ENCODE results near the gene SLC25A11.

Gene SLC25A11

GRCh38 chr17:4939796-4940554 is at the start of gene SLC25A11, which contains the start of gene RNF167:
TSS of gene SLC25A11 (minus strand) at chr17:4940046. CDS start at chr17:4939910, 136 bp downstream.
TSS of gene RNF167 (plus strand) at chr17:4940268. CDS start at chr17:4940910, 642 bp downstream.
- DNase-seq = peak; percentile 98

DNA sequence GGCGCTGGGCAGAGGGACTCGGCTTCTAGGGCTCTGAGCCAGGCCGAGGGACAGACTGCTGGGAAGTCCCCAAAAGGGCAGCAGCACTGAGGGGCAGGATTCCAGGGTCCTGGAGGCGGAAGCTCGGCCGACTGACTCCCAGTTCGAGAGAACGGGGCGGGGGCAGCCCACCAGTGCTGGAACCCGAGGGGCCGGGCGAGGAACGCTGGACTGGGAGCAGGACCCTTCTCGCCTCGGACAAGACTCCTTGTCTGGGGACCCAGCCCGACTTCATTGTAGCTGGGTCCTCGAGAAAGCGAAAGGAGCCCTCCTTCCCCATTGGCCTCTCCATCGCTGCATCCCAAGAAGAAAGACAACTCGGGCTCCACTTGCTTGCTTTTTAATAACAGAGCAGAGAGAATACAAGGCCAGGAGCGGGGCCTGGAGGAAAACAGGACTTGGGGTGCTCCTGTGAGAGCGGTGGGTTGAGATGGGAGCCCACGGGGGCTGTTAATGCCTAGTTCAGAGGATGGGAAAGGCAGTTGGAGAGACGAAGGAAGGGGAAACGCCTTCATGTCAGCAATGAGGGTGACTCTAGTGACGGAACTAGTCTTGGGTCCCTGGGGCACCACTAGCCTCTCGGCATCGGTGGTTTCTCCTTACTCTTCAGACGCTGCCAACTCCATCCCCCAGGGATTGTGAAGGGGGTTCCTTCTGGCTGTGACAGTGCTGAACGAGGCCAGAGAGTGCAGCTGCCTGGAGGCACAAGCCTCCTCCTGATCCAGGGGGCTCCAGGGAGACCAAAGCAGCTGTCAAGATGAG is 48.1 kb upstream of the SLC25A11 start:
- peak; percentile 62 for DNase-seq

GRCh38 chr17:4986951-4987766 is 47.3 kb upstream of the SLC25A11 start, which contains the start of gene CAMTA2:
TSS of gene CAMTA2 (minus strand) at chr17:4987675. CDS start at chr17:4986222, 1,453 bp downstream.
- peak; percentile 76 for DNase-seq

GRCh38 chr17:4986403-4986802 is 46.6 kb upstream of the SLC25A11 start:
- no peak for DNase-seq

DNA sequence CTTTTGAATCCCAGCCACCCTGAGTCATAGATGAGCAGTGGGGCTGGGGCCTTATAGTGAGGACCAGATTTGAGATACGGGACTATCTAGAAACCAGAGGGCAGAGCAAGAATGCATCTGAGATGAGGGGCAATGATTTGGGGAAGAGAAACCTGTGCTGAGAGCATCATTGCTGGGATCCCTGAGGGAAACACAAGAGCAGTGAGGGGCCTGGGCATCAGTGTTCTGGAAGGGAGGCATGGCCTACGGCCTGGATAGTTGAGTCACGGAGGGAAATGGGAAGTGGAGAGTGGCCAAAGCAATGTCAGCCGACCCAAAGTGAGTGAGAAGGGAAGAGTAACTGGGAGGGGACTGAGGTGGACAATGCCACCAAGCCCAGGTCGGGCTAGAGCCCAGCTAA is 42.5 kb upstream of the SLC25A11 start:
- no peak for DNase-seq

DNA sequence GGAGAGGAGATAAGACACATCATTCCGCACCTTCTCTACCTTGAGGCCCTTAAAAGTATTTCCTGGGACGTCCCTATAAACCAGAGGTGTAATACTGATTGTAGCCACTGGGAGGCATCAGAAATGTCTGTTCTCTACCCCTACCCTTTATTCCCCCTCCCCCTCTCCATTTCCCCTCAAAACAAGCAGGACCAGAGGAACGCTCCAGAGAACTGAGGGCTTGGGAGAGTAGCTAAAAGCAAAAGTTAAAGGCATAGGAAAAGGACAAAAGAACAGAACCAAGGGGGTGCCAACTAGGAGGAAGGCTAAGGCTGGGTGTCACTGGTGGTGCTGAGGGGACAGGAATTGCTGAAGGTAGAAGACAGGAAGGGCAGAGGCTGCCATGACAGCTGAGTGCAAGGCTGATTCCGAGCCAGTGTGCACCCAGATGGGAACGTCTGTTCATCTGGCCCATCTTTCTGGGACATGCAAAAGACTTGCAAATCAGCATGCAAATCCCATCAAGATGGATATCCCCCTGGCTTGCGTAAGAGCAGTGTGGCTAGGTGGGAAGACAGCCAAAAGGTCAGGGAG is 40.9 kb upstream of the SLC25A11 start:
- peak; percentile 56 for DNase-seq

- no peak for DNase-seq
Observed at GRCh38 chr17:4978726-4979125, 38.9 kb upstream of the SLC25A11 start.

GRCh38 chr17:4974115-4974670 is 34.3 kb upstream of the SLC25A11 start:
- DNase-seq = no peak

DNA sequence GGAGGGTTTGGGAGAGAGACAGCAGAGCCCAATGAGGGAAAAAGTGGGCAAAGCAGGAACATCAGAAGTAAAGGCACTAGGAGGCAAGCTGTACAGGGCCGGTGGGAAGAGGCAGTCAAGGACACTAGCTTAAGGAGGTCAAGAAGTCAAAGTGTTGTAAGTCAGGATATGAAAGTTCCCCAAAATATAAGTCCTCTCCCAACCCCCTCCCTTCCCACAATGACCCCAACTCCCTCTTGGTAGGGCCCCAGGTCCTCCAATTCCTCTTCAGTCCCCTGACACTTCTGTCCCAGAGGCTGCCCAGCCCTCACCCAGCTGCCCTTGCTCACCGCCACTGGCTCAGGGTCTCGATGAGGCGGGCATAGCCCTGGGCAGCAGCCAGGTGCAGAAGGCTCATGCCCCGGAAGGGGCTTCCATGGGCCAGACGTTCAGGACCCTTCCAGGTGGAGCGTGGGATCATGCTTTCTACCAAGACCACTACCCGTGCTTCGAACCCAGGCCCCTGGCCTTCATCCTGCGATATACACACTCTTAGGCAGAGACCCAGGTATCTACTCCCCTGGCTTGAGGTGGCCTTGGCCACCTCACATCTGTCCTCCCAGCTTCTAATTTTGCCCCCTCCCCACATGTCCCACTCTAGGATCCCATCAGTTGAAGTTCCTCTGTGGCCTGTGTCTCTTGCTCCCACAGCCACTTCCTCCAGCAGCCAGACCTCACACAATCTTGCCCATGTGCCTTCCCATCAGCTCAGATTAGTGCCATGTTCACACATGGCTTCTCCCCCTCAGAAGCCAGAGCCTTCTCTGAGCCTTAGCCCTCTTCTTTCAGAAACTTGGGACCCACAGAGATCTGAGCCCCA is 33.6 kb upstream of the SLC25A11 start:
- DNase-seq = no peak

GRCh38 chr17:4972752-4973151 is 32.9 kb upstream of the SLC25A11 start:
- no peak for DNase-seq

- DNase-seq = no peak
Observed at GRCh38 chr17:4972322-4972721, 32.5 kb upstream of the SLC25A11 start.

DNA sequence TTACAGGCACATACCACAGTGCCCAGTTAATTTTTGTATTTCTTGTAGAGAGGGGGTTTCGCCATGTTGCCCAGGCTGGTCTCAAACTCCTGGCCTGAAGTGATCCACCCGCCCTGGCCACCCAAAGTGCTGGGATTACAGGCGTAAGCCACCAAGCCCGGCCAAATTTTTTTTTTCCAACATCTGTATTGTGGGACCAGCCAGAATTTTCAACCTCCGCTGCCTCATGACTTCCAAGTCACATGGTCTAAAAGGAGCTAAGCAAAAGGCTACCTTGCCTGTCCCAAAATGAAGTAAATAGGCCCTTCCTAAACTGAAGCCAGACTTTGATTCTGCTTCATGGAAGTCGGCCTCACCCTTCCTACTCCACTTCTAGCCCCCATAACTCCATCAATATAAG is 32.0 kb upstream of the SLC25A11 start:
- DNase-seq = no peak

DNA sequence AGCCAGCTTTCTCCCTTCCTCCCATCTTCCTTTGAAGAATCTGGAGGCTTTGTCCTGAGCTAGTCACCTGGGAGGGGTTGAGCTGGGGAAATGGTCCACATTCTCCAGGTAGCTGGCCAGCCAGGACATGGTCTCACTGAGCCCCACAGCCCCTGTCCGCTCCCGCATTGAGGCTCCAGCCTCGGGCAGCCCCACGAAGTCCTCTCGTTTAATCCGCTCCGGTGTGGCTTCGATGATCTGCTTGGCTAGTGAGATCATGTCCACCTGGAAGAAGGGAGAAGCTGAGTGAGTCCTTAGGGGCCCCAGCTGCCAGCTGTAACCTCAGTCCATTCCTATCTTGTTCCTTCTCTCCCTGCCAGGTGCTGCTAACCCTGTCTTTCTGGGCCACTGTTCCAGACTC is 30.4 kb upstream of the SLC25A11 start:
- DNase-seq = no peak

DNA sequence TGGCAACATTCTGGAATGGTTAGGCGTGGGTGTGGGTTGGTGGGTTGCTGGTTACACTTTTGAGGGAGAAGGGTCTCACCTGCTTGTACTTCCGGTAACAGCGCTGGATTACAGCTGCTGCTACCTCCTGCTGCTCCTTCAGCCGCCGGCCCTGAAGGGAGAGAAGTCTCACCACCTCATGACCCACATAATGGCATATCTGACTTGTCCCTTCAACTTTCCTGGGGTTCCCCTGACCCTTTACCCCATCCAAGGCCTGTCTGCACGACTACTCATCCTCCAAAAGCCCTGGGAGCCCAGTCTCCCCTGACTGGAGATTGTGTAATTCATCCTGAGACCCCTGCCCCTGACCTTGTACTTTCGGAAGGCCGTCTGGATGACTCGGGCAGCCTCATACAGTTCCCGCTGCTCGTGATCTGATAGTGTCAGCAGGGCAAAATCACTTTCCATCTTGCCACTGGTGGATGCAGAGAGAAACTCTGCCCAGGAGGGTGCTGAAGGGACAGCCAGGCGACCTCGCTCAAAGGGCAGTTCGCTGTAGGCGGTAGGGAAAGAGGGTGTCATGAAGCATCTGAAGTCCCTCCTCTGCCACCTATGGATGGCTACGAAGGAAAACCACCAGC is 29.8 kb upstream of the SLC25A11 start:
- DNase-seq = no peak

GRCh38 chr17:4969047-4969550 is 29.3 kb upstream of the SLC25A11 start:
- DNase-seq = no peak

DNA sequence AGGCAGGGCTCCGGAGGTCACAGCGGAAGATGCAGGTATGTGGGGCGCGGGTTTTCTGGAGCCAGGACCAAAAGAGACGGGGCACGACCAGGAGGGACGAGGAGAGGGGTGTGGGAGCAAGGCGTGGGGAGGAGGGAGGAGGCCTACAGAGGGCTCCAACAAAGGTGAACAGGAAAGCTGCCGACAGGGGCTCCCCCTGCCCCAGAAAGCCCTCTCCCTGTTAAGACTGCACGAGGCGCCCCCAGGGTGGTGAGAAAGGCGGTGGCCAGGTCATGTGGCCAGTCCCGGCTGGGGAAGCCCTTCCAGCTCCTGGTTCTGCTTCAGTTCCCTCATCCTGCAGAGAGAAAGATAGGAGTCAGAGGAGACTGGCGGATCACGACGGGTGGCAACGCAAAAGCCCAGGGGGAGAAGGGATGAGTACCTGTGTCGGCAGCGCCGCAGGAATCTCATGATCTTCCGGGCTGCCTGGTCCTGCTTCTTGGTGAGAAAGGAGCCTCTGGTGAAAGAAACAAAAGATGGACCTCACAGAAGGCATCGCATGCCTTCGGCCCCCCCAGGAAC is 28.7 kb upstream of the SLC25A11 start:
- DNase-seq = no peak

DNA sequence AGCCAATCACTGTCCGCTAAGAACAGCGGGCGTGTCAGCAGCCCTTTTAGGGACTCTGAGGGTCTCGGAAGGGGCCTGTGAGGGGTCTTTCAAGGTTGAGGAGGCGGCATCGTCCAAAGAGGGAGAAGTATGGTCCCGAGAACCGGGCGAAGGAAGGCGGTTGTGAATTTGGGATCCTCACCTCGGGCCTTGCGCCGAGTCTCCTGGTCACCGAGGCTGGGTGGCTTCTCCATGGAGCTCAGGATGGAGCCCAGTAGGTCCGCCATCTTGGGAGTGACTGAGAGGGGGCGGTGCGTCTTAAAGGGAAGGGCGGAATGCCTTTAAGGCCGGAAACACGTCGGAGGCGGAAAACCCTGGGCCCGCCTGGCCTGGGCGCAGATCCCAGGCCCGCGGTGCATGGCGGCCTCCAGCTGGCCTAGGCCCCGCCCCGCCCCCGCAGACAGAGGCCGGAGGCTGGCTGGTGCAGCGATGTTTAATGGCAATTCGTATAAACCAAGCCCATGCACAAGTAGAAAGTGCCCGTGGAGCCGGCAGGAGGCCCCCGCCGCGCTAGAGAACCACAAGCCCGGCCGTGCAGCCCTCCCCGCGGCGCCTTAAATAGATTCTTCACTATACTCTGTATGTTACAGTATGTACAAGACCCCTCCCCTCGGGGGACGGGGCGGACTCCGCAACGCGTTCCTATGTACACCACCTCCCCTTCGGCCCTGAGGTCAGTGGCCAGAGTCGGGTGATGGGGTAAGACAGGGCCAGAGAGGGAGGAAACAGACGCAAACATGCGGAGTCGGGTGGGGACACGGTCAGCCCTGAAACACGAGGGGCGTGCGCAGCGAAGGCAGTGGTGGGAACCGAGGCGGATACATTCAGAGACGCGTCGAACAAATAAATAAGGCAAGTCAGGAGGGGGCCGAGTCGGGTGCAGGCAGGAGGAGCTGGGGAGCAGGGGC is 28.0 kb upstream of the SLC25A11 start, which contains the start of gene SPAG7:
Gene SPAG7 (minus strand): TSS at position 279 of the 947 bp plus-strand sequence. CDS start 13 bp downstream, at position 266.
- DNase-seq = peak; percentile 91

DNA sequence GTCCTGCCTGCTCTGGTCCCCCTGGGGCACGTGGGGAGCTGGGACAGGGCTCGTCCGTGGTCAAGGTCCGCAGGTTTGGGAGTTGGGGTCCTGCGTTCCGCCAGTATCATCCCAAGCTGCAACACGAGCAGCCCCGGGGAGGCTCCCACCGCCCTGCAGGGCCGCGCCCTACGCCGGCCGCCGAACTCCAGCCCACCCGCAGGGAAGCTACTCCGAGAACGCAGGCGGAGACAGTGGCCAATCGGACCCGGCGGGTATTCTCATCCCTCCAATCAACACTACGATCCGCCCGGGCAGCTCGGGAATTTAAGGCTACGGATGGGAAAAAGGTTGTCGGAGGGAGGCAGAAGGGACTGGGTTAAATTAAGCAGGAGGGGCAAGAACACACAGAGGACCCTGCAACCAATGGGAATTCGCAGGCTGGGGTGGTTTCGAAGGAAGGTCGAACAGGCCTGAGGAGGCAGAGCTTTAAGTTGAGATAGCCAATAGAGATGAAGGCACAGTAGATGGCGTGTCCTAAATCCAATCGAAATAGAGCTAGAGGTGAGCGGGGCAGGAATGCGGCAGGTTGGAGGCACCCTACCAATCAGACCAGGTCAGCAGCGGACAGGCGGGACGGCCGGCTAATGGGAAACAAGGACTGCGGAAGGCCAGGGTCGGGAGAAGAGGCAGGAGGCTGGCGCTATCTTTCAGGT is 27.1 kb upstream of the SLC25A11 start:
- peak; percentile 97 for DNase-seq
